HG03558 (cell line): ENCODE data around the gene TRNAU1AP.
"Not testable (repeated sequence)": the region's sequence is repeated elsewhere in the genome, so short reads cannot be mapped to it uniquely, and the experiment has no call there.

Source experiments
- ATAC-seq: cut with Tn5 transposase; IDR thresholded peaks from one replicate; pipeline ENCODE4 v1.9.1; 2021; ENCODE audit warnings: moderate number of reproducible peaks; ENCODE audit not compliant: unreplicated experiment; ENCODE audit errors: extremely low read depth

TRNAU1AP gene

GRCh38 chr1:28572891-28573290 lies 20.0 kb downstream of the TRNAU1AP start:
- not testable (repeated sequence) for ATAC-seq

- ATAC-seq: no peak
Measured at GRCh38 chr1:28573564-28573963, 20.7 kb downstream of the TRNAU1AP start.

GRCh38 chr1:28577052-28577678 lies 24.3 kb downstream of the TRNAU1AP start:
- ATAC-seq: no peak

GRCh38 chr1:28577738-28578536 lies 25.1 kb downstream of the TRNAU1AP start:
- no peak for ATAC-seq

- ATAC-seq: no peak
Measured at GRCh38 chr1:28578696-28579218, 25.9 kb downstream of the TRNAU1AP start.

GRCh38 chr1:28579401-28579800 lies 26.5 kb downstream of the TRNAU1AP start:
- ATAC-seq: no peak

- no peak for ATAC-seq
Measured at GRCh38 chr1:28580722-28581530, 28.0 kb downstream of the TRNAU1AP start.

GRCh38 chr1:28581531-28582247 lies 28.8 kb downstream of the TRNAU1AP start:
- ATAC-seq: peak; percentile 78

GRCh38 chr1:28582248-28582615 lies 29.3 kb downstream of the TRNAU1AP start:
- ATAC-seq: no peak

- ATAC-seq: not testable (repeated sequence)
Measured at GRCh38 chr1:28586585-28587391, 33.9 kb downstream of the TRNAU1AP start.

GRCh38 chr1:28591708-28592320 lies 38.9 kb downstream of the TRNAU1AP start, which contains the start of gene RAB42:
RAB42 (plus strand) TSS chr1:28592265; CDS start chr1:28592512, 247 bp downstream.
- ATAC-seq: no peak

GRCh38 chr1:28592321-28593071 lies 39.6 kb downstream of the TRNAU1AP start:
- ATAC-seq: no peak

GRCh38 chr1:28593988-28594356 lies 41.1 kb downstream of the TRNAU1AP start:
- ATAC-seq: not testable (repeated sequence)

GRCh38 chr1:28594686-28595411 lies 42.0 kb downstream of the TRNAU1AP start:
- ATAC-seq: not testable (repeated sequence)

GRCh38 chr1:28595412-28596191 lies 42.7 kb downstream of the TRNAU1AP start:
- ATAC-seq: no peak

GRCh38 chr1:28596276-28596675 lies 43.4 kb downstream of the TRNAU1AP start:
- not testable (repeated sequence) for ATAC-seq

GRCh38 chr1:28601696-28602095 lies 48.8 kb downstream of the TRNAU1AP start:
- no peak for ATAC-seq
